ENCODE results near the gene HIVEP3. TPM values are rescaled to one million over a fixed set of nuclear protein-coding genes. Genes with fewer than 3 reads are reported as not detected.
A peak's percentile ranks its signal among the peaks of the same experiment; 100 is the strongest.

Gene HIVEP3
- total RNA-seq, 1 donor from 2014 or later = 11.0 TPM

DNA sequence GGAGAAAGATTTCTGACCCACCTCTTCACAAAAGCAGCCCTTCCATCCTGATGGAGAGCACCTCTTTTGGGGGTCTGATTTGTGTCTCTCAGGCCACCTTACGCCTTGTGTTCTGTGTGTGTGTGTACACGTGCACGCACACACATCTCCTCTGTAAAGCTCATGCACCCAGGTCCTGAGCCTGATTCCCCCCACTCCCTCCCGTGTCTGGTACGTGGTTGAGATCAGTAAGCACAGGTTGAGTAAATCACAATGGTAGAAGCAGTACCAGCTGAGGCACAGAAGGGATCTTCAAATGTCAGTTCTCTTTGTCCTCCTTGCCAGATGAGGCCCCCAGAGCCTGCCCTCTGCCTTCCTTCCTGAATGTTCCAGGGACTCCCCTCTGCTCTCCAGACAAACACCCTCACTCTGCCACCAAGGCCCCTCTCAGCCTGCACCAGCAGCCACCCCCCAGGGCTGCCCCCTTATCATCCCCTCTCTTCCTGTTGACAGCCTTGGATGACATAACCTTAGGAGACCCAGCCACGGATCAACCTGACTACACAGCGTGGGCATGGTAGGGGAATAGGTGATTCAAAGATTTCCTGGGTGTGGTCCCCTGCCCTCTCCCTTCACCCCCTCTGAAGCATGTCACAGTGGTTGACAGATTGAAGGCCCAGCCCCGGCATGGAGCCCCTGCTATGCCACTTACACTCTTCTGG, 112.8 kb downstream of the HIVEP3 start:
- ATAC-seq = no peak
- intact Hi-C loops (cut with DNase I) = no loop called here

DNA sequence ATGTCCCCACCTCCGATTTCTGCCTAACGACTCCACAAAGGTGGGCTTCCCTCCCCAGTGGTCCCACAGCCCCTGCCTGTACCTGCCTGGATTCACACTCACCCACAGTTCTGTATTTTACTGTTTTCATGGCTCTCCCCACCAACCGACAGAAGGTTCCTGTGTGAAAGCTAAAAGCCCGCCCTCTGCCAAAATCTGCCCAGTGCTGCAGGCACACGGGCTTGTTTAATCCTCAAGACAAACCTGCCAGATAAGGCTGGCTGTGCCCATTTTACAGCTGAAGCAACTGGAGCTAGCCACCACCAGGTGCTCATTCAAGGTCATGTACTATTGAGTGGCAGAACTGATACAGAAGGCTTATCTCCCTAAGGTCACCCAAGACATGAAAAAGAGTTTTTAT, 114.5 kb downstream of the HIVEP3 start:
- DNase-seq (ENCODE audit: low spot score) = no peak
- intact Hi-C loops (cut with DNase I) = no loop called here
- ATAC-seq = no peak

More for the DNA sequence above, 112.8 kb downstream of the HIVEP3 start:
- DNase-seq (ENCODE audit: low spot score) = no peak

DNA sequence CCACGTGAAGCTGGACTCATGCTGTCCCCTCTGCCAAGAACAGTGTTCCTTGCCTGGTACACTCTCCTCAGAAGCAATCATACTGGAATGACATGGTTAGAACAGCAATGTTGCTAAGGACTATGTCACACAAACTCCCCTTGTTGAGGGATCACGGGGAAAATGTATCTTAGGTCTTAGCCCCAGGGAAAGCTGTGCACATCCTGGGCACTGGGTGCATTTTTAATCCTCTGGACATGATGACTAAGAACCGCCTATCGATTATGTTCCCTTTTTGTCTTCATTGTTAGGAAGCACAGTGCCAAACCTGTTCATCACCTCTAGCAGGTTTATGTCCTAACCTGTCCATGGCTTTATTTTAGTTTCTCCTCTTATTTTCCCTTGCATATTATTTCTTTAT, 115.1 kb downstream of the HIVEP3 start:
- ATAC-seq (no peak), DNase-seq (ENCODE audit: low spot score) (no peak)
- intact Hi-C loops (cut with DNase I) = no loop called here

DNA sequence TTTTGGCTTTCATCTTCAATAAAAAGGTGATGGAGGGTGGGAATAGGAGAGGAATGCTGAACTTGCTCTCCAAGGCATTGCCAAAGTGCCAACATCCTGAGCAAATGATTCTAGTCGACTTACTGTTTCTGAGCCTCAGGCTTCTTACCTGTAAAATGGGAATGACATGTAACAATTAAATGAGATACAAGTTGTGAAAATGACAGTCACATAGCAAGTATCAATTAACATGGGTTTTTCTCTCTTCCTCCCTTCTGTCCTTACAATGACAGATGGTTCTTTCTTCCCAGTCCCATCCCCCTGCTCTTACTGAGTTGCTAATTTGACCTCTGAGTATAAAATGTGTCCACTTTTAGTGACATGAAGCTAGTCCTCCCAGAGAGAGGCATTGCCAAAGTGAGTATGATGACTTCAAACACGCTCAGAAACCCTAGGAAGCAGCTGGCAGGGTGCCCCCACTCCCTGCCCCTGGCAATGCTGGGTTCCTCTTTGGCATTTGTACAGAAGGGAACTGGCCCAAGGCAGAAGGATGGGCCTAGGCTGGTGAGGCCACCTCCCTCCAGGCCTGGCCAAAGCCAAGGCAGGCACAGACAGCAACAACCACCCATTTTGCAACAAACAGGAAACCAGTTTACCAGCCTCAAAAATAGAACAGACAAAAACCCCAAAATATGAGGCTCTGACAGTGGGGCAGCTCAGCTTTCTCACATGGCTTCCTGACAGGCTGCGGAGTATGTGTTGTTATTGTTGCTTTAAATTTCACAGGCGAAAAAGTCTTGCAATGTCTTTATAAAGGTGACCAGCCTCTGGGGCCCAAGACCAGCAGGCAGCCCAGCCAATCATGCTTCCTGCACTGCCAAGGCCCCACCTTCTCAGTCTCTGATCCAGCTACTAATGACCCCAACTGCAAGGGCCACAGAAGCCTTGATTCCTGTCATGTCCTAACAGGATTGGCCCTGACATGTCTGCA, 115.9 kb downstream of the HIVEP3 start:
- intact Hi-C loops (cut with DNase I) = no loop called here
- DNase-seq (ENCODE audit: low spot score) (peak; percentile 73), ATAC-seq (peak; percentile 91)

DNA sequence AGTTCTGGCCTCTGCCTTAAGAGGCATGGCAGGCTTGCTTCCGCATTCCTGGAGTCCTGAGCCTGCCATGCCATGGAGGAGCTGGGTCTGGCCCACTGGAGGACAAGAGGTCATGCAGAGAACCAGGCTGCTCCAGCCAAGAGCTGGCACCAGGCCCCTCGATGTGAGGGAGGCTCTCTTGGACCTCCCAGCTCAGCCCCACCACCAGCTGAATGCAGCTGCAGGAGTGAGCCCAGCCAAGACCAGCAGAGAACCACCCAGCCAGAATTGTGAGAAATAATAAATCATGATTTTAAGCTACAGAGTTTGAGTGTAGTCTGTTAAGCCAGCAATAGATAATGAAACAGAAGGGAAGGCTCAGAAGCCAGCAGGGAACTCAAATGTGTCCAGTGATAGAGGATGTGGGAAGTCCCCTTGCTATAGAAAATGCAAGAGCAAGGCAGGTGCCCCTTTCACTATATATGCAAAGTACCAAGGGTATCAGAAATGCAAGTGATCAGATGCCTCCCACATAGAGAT, 118.4 kb downstream of the HIVEP3 start:
- no peak for ATAC-seq
- intact Hi-C loops (cut with DNase I) = no loop called here
- DNase-seq (ENCODE audit: low spot score) = no peak

DNA sequence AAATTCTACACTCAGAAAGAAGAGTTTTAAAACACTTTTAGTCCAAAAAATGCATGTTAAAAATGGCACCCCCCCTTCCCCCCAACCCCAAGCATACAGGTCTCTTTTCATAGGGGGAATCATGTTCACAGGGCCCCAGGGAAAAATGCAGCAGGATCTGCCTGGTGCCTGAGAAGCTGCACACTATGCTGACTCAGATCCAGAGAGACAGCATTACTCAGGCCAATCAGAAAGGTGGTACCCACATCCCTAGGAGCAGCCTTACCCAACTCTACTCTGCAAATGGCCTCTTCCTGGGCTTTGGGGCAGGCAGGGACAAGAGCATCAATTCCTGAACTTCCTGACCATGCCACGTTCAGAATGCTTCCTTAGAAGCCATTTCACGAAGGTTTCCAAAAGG, 119.0 kb downstream of the HIVEP3 start:
- ATAC-seq (no peak), DNase-seq (ENCODE audit: low spot score) (no peak)
- intact Hi-C loops (cut with DNase I) = no loop called here

DNA sequence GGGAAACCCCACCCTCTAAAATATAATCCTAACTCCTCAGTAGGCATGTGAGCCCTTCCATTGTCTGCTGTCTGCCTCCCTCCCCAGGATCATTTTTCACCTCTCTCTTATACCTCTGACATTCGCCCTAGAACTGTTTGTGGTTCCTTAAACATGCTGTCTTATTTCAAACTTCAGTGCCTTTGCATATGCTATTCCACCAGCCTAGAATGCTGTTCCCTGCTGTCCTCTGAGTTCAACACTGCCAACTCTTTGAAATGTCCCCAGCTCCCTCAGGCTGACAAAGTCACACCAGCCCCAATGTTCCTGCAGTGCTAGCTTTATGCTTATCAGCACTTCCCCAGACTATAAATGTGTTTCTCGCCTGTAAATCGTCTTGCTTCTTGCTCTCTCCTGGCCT, 119.5 kb downstream of the HIVEP3 start:
- ATAC-seq (no peak), DNase-seq (ENCODE audit: low spot score) (no peak)
- intact Hi-C loops (cut with DNase I) = no loop called here

DNA sequence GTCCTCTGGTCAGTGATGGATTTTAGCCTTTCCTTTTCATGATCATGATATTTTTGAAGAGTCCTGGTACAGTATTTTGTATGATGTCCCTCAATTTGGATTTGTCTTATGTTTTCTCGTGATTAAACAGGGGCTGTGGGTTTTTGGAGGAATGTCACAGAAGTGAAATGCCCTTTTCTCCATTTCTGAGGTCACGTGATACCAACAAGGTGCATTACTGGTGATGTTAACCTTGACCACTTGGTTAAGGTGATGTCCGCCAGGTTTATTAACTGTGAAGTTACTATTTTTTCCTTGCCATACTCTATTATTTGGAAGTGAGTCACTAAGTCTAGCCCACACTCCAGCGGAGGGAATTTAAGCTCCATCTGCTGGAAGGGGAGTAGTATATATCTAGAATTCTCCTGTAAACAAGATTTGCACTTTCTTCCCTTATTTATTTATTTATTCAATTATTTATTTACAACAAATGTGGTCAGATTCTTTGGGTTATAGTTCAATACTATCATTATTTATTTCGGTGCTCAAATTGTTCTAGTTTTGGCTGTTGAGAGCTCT, 123.4 kb downstream of the HIVEP3 start:
- no peak for ATAC-seq

DNA sequence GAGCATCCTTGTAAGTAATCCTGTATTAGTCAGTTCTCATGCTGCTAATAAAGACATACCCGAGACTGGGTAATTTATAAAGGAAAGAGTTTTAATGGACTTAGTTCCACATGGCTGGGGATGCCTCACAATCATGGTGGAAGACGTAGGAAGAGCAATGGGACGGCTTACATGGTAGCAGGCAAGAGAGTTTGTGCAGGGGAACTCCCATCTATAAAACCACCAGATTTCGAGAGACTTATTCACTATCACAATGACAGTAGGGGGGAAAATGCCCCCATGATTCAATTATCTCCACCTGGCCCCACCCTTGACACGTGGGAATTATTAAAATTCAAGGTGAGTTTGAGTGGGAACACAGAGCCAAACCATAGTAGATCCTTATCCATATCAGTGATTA, 124.7 kb downstream of the HIVEP3 start:
- DNase-seq (ENCODE audit: low spot score) = no peak
- intact Hi-C loops (cut with DNase I) = no loop called here
- ATAC-seq = no peak

More for the DNA sequence above, 123.4 kb downstream of the HIVEP3 start:
- no peak for DNase-seq (ENCODE audit: low spot score)
- intact Hi-C loops (cut with DNase I) = no loop called here

DNA sequence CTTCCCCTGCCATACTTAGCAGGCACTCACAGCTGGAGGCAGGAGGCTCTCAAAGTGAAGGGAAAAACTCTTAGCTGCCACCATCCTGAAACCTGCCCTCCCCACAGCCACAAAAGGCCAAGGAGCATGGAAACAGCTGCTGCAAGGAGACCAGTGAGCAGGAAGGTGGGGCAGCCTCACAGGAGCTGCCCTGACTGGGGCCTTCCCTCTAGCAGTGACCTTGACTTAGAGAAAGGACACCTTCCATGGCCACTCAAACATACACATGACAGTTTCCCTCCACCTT, 126.3 kb downstream of the HIVEP3 start:
- DNase-seq (ENCODE audit: low spot score) (no peak), ATAC-seq (no peak)
- intact Hi-C loops (cut with DNase I) = no loop called here

DNA sequence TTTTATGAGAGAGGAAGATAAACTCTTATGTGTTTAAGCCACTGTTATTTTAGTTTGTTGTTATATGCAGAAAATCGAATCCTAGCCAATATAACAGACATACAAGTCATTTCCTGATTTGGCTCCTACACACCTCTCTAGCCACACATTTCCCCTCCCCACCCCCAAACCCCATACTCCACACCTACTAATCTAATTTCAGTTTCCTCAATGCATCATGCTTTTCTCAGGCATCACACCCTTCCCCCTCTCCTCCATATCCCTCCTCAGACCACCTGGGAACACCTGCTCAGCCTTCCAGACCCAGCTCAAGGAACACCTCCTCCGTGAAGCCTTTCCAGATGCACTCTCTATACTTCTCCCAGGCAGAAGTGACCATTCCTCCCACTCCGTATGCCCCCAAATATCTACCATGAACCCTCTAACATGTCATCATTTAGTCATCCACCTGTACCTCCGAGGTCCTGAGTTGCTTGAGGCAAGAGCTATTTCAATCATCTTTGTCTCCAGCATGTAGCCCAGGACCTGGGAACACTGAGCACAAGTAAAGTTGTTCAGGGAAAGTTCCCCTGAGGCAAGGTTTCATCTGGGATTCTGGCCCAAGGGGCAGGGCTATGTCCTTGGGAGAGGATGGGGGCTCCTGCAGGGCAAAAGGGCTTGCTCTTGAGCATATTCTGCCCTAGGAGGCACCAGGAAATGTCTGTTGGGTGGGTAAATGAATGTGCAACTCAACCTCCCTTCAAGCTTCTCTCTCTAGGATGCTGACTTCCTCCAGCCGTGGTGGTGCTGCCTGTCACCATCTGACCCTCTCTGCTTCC, 126.8 kb downstream of the HIVEP3 start:
- DNase-seq (ENCODE audit: low spot score) = no peak
- intact Hi-C loops (cut with DNase I) = no loop called here
- no peak for ATAC-seq

DNA sequence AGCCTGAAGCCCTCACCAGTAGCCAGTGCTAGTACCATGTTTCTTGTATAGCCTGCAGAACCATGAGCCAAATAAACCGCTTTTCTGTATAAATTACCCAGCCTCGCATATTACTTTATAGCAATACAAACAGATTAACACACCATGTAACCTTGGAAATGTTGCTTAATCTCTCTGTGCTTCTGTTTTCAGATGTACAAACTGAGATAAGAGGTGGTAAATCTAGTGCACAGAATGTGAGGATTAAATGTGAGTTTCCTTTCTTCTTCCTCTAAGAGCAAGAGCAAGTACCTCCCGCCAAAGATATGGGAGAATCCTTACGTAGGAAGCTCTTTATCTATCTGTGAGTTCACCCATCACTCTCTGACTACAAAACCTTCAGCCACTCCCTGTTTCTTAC, 128.4 kb downstream of the HIVEP3 start:
- ATAC-seq (no peak), DNase-seq (ENCODE audit: low spot score) (no peak)
- intact Hi-C loops (cut with DNase I) = no loop called here

DNA sequence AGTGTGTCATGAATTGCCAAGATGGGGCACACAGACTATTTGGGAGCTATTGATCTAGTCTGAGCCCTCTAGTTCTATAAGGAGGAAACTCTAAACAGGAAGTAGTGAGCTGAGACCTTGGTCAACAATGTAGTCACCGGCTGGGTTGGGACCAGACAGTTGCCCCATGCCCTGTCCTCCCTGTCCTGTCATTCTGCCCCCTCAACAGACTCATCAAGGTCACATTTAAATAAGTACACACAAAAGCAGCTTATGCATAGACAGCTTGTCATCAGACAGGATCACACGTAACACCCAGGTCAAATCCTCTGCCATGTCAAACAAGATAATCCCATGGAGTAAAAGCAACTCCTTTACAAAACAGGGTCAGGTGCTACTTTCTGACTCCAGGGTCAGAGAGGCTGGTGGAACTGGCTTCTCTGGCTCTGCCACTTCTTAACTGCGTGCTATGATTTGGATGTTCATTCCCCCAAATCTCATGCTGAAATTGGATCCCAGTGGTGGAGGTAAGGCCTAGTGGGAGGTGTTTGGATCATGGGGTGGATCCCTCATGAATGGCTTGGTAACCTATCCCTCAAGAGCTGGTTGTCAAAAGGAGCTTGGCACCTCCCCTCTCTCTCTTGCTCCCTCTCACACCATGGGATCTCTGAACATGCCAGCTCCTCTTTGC, 128.9 kb downstream of the HIVEP3 start:
- ATAC-seq (no peak), DNase-seq (ENCODE audit: low spot score) (no peak)
- intact Hi-C loops (cut with DNase I) = no loop called here

DNA sequence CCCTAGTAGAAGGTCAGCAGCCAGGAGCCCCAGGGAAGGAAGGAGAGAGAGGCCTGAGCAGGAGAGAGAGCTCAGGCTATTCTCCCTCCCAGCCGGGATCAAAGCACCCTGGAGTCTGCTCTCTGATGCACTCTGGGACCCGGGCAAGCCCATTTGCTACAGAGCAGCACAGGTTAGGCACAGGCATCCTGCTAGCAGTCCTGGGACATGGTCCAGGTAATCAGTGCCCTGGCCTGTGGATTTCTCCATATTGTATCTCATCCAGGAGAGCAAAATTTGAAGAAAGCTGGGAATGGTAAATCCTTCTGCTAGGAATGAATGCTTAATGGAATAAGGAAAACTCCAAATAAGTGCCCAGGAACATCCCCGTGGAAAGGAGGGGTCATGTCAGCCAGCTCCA, 130.3 kb downstream of the HIVEP3 start:
- ATAC-seq (no peak), DNase-seq (ENCODE audit: low spot score) (no peak)
- intact Hi-C loops (cut with DNase I) = no loop called here

DNA sequence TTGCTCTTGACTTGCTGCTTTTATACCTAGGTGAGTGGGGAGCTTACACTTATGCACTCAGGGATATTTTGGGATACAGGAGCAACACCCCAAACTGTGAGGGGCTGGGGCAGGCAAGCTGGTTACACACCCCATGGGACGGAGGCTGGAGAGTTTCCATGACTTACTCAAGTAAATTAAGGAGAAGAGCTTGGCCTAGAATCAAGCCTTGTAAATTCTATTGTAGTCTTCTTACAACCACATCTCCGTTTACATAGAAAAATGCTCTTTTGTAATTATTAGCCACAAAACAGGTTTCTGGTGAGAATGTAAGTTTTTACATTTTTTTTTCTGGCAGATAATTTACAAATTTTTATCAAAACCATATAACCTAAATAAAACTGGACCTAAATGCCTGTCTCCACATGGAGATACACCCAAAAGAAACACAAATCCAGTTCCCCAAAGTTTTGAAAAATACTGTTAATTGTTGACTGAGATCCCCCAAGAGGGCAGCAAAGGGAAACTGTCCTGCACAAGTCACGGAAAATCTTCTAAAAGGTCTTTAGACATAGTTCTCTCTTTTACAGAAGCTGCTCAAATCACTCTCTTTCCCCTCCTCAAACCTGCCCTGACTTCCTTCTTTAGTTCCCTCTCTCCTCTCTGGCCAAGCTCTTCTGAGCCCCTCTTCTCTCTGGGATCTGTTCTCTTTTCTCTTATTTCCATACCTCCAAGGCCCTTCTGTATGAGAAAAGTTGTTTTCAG, 134.0 kb downstream of the HIVEP3 start:
- no peak for DNase-seq (ENCODE audit: low spot score)
- ATAC-seq = peak; percentile 10
- intact Hi-C loops (cut with DNase I) = no loop called here

DNA sequence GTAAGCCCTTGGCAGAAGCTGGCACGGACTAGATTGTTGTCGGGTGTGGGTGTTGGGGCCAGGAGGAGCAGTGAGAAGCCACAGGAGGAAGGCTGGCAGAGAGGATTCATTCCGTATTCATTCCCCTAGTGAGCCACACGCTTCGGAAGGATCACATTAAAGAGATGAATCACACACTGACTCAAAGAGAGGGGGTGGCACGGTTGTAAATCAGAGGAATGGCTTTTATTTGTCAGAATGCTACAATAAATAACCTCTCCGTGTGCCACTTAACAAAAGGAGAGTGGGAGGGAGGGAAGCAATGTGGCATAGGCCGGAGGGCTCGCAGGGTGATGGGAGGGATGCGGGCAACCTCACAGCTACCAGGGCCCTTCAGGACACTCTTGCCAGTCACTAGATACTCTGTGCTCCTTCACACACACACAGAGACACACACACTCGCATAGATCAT, 135.5 kb downstream of the HIVEP3 start:
- ATAC-seq (peak; percentile 36), DNase-seq (ENCODE audit: low spot score) (no peak)
- intact Hi-C loops (cut with DNase I) = no loop called here

DNA sequence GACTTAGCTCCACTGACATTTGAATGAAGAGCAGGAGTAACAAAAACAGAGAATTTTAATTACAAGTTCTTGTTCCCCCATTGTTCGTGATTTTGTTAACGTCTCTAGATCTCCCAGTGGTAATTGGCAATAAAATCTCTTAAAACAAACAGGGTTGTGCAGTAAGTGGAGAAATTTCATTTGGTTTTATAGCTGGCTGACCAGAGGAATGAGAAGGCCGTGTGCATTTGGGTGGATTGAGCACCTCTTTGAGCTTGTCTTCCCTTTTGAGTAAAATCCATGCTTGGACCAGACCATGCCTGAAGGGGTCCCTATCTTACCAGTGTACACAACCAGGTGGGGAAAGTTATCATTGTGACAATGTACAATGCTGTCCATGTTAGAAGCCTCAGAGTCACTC, 137.8 kb downstream of the HIVEP3 start:
- ATAC-seq = no peak
- no peak for DNase-seq (ENCODE audit: low spot score)
- intact Hi-C loops (cut with DNase I) = no loop called here

DNA sequence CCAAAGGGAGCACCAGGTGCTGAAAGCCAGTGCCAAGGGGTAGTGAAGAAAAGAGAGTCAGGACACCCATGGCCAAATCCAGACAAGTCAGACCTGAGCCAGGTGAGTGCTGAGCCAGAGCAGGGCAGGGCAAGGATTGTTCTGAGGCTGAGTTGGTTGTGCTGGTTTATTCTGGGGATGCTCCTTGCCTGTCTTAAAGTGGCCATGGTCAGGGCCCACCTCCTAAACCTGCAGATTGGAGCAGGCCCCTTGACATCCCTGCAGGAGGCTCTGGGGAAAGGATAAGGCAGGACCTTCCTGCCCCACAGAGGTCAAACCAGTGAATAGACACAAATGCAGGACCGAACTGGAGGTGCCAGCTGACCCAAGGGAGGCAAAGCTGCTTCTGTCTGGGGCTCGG, 138.4 kb downstream of the HIVEP3 start:
- DNase-seq (ENCODE audit: low spot score) = no peak
- ATAC-seq = no peak
- intact Hi-C loops (cut with DNase I) = no loop called here

Measured in sciatic nerve (tissue), 2 donors.